ENCODE data around the gene ANKH. TPM values are rescaled to one million over a fixed set of nuclear protein-coding genes. Genes with fewer than 3 reads are reported as not detected.

ANKH gene
- total and polyA plus RNA-seq, 10 of the 15 experiments (the other 5 are each of a cell fraction or from before 2014, with no cell fraction given), result 2.1 to 43.9 (median 14.4) TPM

DNA sequence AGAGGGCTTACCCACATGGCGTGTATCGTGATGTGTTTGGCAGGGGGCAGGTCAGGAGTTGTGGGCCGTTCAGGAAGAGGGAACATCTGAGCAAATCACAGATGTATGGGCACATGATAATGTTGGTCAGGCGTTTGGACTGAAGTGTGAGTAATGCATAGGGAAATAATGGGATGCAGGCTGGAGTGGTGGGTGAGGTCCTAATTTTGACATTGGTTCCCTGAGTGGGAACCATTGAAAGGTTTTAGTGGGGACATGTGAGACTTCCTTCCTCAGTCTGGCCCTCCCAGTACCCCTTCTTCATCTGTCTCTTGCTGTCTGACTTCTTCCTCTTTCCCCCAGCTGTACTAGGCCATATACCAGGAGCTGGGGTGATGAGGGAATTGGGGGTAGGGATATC lies 199.5 kb downstream of the ANKH start:
- peaks cover 3% of the 10 kb centered on the region; the same call in 1 of the 2 replicates for H4K20me1 ChIP-seq (ENCODE audit: control insufficient read depth, insufficient read depth)
- SMC1A ChIA-PET (ENCODE audit: uncharacterized antibody, unreplicated experiment), result interaction anchor here (0.6 to 1.7 kb wide), 2 partner anchors 11 to 18 kb away, joined by 3 to 8 read pairs; no protein-coding TSS in a partner anchor
- in situ Hi-C loops (cut with MboI), result loop anchor here (25.0 kb wide), 1 partner anchor 510 kb away; no protein-coding TSS in a partner anchor
- ATAC-seq (peak; percentile 6), DNase-seq (ENCODE audit: low read depth, low spot score) (no peak), FAIRE-seq (no peak)
- CTCF ChIA-PET, result interaction anchor here (1.0 to 2.4 kb wide), 2 partner anchors 11 to 13 kb away, joined by 3 to 10 read pairs; no protein-coding TSS in a partner anchor
- WGBS (ENCODE audit: insufficient coverage, insufficient replicate concordance, low lambda C conversion rate, missing lambda C conversion rate), result 73% methylated on average over 4 of the region's 4 CpGs
- peak overlapping the region; percentile 68; the same call in 1 of the 2 replicates for H3K4me3 ChIP-seq
- POLR2A ChIA-PET, result interaction anchor here (0.6 to 1.4 kb wide), 4 partner anchors 10 to 16 kb away, joined by 3 to 5 read pairs (median 4); no protein-coding TSS in a partner anchor
- H3K4me1 ChIP-seq (ENCODE audit: control insufficient read depth, insufficient read depth, low read length), result peaks cover 57% of the 10 kb centered on the region
- H3K27me3 ChIP-seq (replicated peaks in 1 of 2; ENCODE audit: control insufficient read depth in 2 of 2, insufficient read depth in 2 of 2, low read length in 1 of 2), result no peaks in the 10 kb centered on the region
- H2AFZ ChIP-seq (ENCODE audit: control insufficient read depth, low read depth, low read length), result no peak overlapping the region
- intact Hi-C loops (cut with micrococcal nuclease; ENCODE audit: unreplicated experiment), result no loop called here
- H3K79me2 ChIP-seq (ENCODE audit: control insufficient read depth, insufficient read depth, low read length), result peaks cover 100% of the 10 kb centered on the region
- no TSS peak for BruUV-seq (replicated peaks)
- H3K9ac ChIP-seq (ENCODE audit: control insufficient read depth, insufficient read depth, low read length), result peak overlapping the region; percentile 54; the same call in 1 of the 2 replicates
- peak overlapping the region; percentile 89 for H3K4me2 ChIP-seq (ENCODE audit: control insufficient read depth, insufficient read depth)
- RAD21 ChIA-PET (ENCODE audit: unreplicated experiment), result interaction anchor here (0.5 to 1.8 kb wide), 5 partner anchors 11 to 55 kb away, joined by 3 to 6 read pairs (median 4); no protein-coding TSS in a partner anchor
- H3K36me3 ChIP-seq (ENCODE audit: control insufficient read depth in 2 of 2, insufficient read depth in 2 of 2, low read length in 1 of 2), result peaks cover 0 to 21% of the 10 kb centered on the region in 2 experiments; a peak in 2 of 4 replicates
- H3K9me3 ChIP-seq (replicated peaks; ENCODE audit: control insufficient read depth, insufficient read depth, low read length), result no peaks in the 10 kb centered on the region
- H3K27ac ChIP-seq (ENCODE audit: control insufficient read depth, insufficient read depth), result peak overlapping the region; percentile 88
- TF ChIP-seq STAT3 (IDR thresholded peaks at IDR 0.05; ENCODE audit: low read depth, low read length) (no peak), HDAC2 (IDR thresholded peaks at IDR 0.05) (no peak), NKRF (conservative IDR thresholded peaks at IDR 0.05) (no peak), ZSCAN29 (IDR thresholded peaks at IDR 0.05) (no peak), TCF7 (IDR thresholded peaks at IDR 0.05; ENCODE audit: borderline replicate concordance) (no peak), HDGF (IDR thresholded peaks at IDR 0.05) (no peak), BMI1 (IDR thresholded peaks at IDR 0.05; ENCODE audit: borderline replicate concordance) (no peak), SPI1 (IDR thresholded peaks at IDR 0.05; ENCODE audit: borderline replicate concordance, insufficient read depth, low read depth, low read length) (peak; percentile 32; the same call in 1 of the 2 replicates), PKNOX1 (IDR thresholded peaks at IDR 0.05) (no peak), SP1 (IDR thresholded peaks at IDR 0.05; ENCODE audit: low read depth, low read length) (no peak), EED (IDR thresholded peaks at IDR 0.05; ENCODE audit: low read depth) (peak; percentile 33; the same call in 1 of the 2 replicates), NBN (IDR thresholded peaks at IDR 0.05) (peak; percentile 17; the same call in 1 of the 2 replicates), SUPT20H (IDR thresholded peaks at IDR 0.05; ENCODE audit: borderline replicate concordance, control insufficient read depth, low read depth, low read length) (no peak)
- TF ChIP-seq, protein P1, sequence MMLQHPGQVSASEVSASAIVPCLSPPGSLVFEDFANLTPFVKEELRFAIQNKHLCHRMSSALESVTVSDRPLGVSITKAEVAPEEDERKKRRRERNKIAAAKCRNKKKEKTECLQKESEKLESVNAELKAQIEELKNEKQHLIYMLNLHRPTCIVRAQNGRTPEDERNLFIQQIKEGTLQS (IDR thresholded peaks at IDR 0.05; ENCODE audit: borderline replicate concordance, extremely low read depth, low read depth, low read length), result no peak
- TF ChIP-seq, protein P2, sequence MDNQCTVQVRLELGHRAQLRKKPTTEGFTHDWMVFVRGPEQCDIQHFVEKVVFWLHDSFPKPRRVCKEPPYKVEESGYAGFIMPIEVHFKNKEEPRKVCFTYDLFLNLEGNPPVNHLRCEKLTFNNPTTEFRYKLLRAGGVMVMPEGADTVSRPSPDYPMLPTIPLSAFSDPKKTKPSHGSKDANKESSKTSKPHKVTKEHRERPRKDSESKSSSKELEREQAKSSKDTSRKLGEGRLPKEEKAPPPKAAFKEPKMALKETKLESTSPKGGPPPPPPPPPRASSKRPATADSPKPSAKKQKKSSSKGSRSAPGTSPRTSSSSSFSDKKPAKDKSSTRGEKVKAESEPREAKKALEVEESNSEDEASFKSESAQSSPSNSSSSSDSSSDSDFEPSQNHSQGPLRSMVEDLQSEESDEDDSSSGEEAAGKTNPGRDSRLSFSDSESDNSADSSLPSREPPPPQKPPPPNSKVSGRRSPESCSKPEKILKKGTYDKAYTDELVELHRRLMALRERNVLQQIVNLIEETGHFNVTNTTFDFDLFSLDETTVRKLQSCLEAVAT (IDR thresholded peaks at IDR 0.05), result 0 out of 2 replicates have a peak, but pooled peaks have one; percentile 41
- TF ChIP-seq, protein P3, sequence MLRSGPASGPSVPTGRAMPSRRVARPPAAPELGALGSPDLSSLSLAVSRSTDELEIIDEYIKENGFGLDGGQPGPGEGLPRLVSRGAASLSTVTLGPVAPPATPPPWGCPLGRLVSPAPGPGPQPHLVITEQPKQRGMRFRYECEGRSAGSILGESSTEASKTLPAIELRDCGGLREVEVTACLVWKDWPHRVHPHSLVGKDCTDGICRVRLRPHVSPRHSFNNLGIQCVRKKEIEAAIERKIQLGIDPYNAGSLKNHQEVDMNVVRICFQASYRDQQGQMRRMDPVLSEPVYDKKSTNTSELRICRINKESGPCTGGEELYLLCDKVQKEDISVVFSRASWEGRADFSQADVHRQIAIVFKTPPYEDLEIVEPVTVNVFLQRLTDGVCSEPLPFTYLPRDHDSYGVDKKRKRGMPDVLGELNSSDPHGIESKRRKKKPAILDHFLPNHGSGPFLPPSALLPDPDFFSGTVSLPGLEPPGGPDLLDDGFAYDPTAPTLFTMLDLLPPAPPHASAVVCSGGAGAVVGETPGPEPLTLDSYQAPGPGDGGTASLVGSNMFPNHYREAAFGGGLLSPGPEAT (IDR thresholded peaks at IDR 0.05; ENCODE audit: low read depth), result no peak

All from GM12878 (cell line).